K562 (cell line): Measurements from ENCODE around the gene CNOT6L. TPM values are rescaled to one million over a fixed set of nuclear protein-coding genes. Genes with fewer than 3 reads are reported as not detected.

Source experiments
- ATAC-seq: fragments of 200-7000 bp; cut with Tn5 transposase; 3 replicates; pipeline ENCODE4 v1.9.1; 2020; ENCODE audit warnings: moderate library complexity
- BruUV-seq: library from RNA; stranded (reverse); fragments of 400-500 nt; replicated peaks from 2 replicates; lab custom pipeline; 2021; lab: Mats Ljungman, UMichigan
- CTCF ChIA-PET: fragments of 300-600 bp; formaldehyde crosslinking; extraction: SDS; loops from one replicate; lab custom pipeline; 2021; ENCODE audit warnings: low intra/inter-chr PET ratio; lab: Yijun Ruan, JAX
- POLR2A ChIA-PET: fragments of 300-600, 350-650 bp; sonication (Branson Sonifier 250); formaldehyde crosslinking; extraction: SDS; loops from one replicate; lab custom pipeline; 2021; ENCODE audit warnings: antibody characterized with exemption, inconsistent platforms; lab: Yijun Ruan, JAX
- DNase-seq, 4 experiments: peaks; one replicate each; pipeline versions ENCODE4 v3.0.0 to v3.0.0-alpha.2; 2011 to 2018; ENCODE audit warnings: low spot score in 3 of 4, mixed read lengths in 3 of 4; ENCODE audit errors: extremely low read depth in 1 of 4
- FAIRE-seq: peaks from 2 replicates; lab custom pipeline; 2011; peaks lifted over from hg19 to GRCh38; lab: Jason Lieb, UNC
- H2AFZ ChIP-seq: 2 replicates; pipeline ENCODE4 v1.6.0; 2011; ENCODE audit warnings: low read depth, low read length, control low read depth, inconsistent platforms
- H3K27ac ChIP-seq: fragments of 200-600 bp; 3 replicates; pipeline ENCODE4 v1.8.0; 2011; ENCODE audit warnings: low read depth, mild to moderate bottlenecking, control low read depth, inconsistent platforms, low read length, moderate library complexity, mixed read lengths; ENCODE audit errors: extremely low read depth
- H3K27me3 ChIP-seq, 2 experiments: fragments of 300-600 bp in 1 of 2; 2 replicates in 1 of 2; 3 replicates in 1 of 2; pipeline versions ENCODE4 v1.6.0 to v1.8.0; 2011; ENCODE audit warnings: inconsistent platforms in 2 of 2, low read length in 2 of 2, mild to moderate bottlenecking in 1 of 2, mixed read lengths in 1 of 2, moderate library complexity in 1 of 2; ENCODE audit not compliant: control insufficient read depth in 2 of 2, insufficient read depth in 2 of 2
- H3K36me3 ChIP-seq: fragments of 300-600 bp; 3 replicates; pipeline ENCODE4 v1.8.0; 2011; ENCODE audit warnings: mild to moderate bottlenecking, low read length, inconsistent platforms; ENCODE audit not compliant: control insufficient read depth, insufficient read depth
- H3K4me1 ChIP-seq, 2 experiments: fragments of 200-600 bp in 1 of 2; replicated peaks in 1 of 2; 2 replicates in 1 of 2; 3 replicates in 1 of 2; pipeline versions ENCODE4 v1.5.1 to v1.8.0; 2011; ENCODE audit warnings: inconsistent platforms in 2 of 2, low read length in 2 of 2, mild to moderate bottlenecking in 1 of 2, mixed read lengths in 1 of 2, moderate library complexity in 1 of 2; ENCODE audit not compliant: control insufficient read depth in 2 of 2, insufficient read depth in 2 of 2
- H3K4me2 ChIP-seq: 2 replicates; pipeline ENCODE4 v1.6.1; 2011; ENCODE audit warnings: low read length, control low read depth, inconsistent platforms, mixed read lengths; ENCODE audit not compliant: insufficient read depth
- H3K4me3 ChIP-seq: fragments of 200-600 bp; sonication (generic), shearing (Covaris generic); 2 replicates; pipeline ENCODE4 v1.5.1; 2016; ENCODE audit warnings: control low read depth, inconsistent platforms
- H3K79me2 ChIP-seq: fragments of 200-600 bp; 3 replicates; pipeline ENCODE4 v1.8.0; 2011; ENCODE audit warnings: low read length, inconsistent platforms; ENCODE audit not compliant: control insufficient read depth, insufficient read depth
- H3K9ac ChIP-seq, 2 experiments: 2 replicates each; pipeline versions ENCODE4 v1.6.0 to v1.6.1; 2011; ENCODE audit warnings: low read depth in 2 of 2, low read length in 2 of 2, control low read depth in 1 of 2, inconsistent platforms in 1 of 2, mild to moderate bottlenecking in 1 of 2, mixed read lengths in 1 of 2; ENCODE audit not compliant: insufficient read depth in 1 of 2
- H3K9me1 ChIP-seq: one replicate; pipeline ENCODE4 v1.6.0; 2011; ENCODE audit warnings: inconsistent platforms, mild to moderate bottlenecking, low read length, moderate library complexity; ENCODE audit not compliant: control insufficient read depth, insufficient read depth
- H3K9me3 ChIP-seq: replicated peaks from 2 replicates; pipeline ENCODE4 v1.5.1; 2011; ENCODE audit warnings: low read depth, low read length, inconsistent platforms; ENCODE audit not compliant: control insufficient read depth, insufficient read depth
- H4K20me1 ChIP-seq: replicated peaks from 2 replicates; pipeline ENCODE4 v1.6.1; 2011; ENCODE audit warnings: low read length, inconsistent platforms, mixed read lengths; ENCODE audit not compliant: control insufficient read depth, insufficient read depth
- CREBBP ChIP-seq: IDR thresholded peaks from one replicate; pipeline ENCODE4 v1.6.1; 2012; ENCODE audit warnings: low read depth, mild to moderate bottlenecking, control low read depth, inconsistent platforms, low read length
- DLX4 ChIP-seq: fragments of 250-450 bp; sonication (Bioruptor Pico); IDR thresholded peaks from 2 replicates; pipeline ENCODE4 v1.6.1; 2021; ENCODE audit warnings: mild to moderate bottlenecking
- FOXK2 ChIP-seq, 2 experiments: fragments of 450-650 bp; IDR thresholded peaks in 1 of 2; conservative IDR thresholded peaks in 1 of 2; 2 replicates each; pipeline ENCODE4 v1.6.1; 2016; ENCODE audit warnings: low read depth in 2 of 2, mild to moderate bottlenecking in 1 of 2
- FOXP1 ChIP-seq: sonication (generic); formaldehyde crosslinking; IDR thresholded peaks from 2 replicates; pipeline ENCODE4 v1.8.0; 2022; ENCODE audit warnings: mild to moderate bottlenecking, missing genetic modification reagents
- HOXB6 ChIP-seq: fragments of 250-450 bp; sonication (Bioruptor Pico); IDR thresholded peaks from 2 replicates; pipeline ENCODE4 v1.5.1; 2022; ENCODE audit warnings: mild to moderate bottlenecking, borderline replicate concordance
- JUNB ChIP-seq: fragments of 450-650 bp; formaldehyde crosslinking; conservative IDR thresholded peaks from 2 replicates; pipeline ENCODE4 v1.4.0; 2020; ENCODE audit warnings: mild to moderate bottlenecking
- KDM5B ChIP-seq: fragments of 200-600 bp; sonication (generic); IDR thresholded peaks from 2 replicates; pipeline ENCODE4 v1.6.1; 2012; ENCODE audit warnings: low read depth, mild to moderate bottlenecking, moderate library complexity, low read length, control low read depth, inconsistent platforms; ENCODE audit not compliant: insufficient replicate concordance
- MAFK ChIP-seq: IDR thresholded peaks from 2 replicates; pipeline ENCODE4 v1.6.1; 2011; ENCODE audit warnings: low read length, improper control_type of control experiment
- MAZ ChIP-seq, 2 experiments: fragments of 450-650 bp in 1 of 2; sonication (generic) in 1 of 2; formaldehyde crosslinking; IDR thresholded peaks in 1 of 2; conservative IDR thresholded peaks in 1 of 2; 2 replicates each; pipeline versions ENCODE4 v1.4.0 to v1.5.0; 2020; ENCODE audit warnings: mild to moderate bottlenecking in 1 of 2, missing genetic modification reagents in 1 of 2
- MYBL2 ChIP-seq, 2 experiments: fragments of 450-650 bp in 1 of 2; sonication (generic) in 1 of 2; formaldehyde crosslinking in 1 of 2; IDR thresholded peaks; 2 replicates each; pipeline versions ENCODE4 v1.6.1 to v1.8.1; 2017 to 2022; ENCODE audit warnings: borderline replicate concordance in 1 of 2, inconsistent platforms in 1 of 2, low read depth in 1 of 2, mild to moderate bottlenecking in 1 of 2, missing genetic modification reagents in 1 of 2, moderate library complexity in 1 of 2
- POLR2AphosphoS5 ChIP-seq: IDR thresholded peaks from 2 replicates; pipeline ENCODE4 v1.6.1; 2011; ENCODE audit warnings: mild to moderate bottlenecking, low read depth, low read length, moderate library complexity; ENCODE audit not compliant: control insufficient read depth, insufficient read depth
- POLR2G ChIP-seq: fragments of 200-400 bp; formaldehyde crosslinking; IDR thresholded peaks from 2 replicates; pipeline ENCODE4 v1.6.1; 2017; ENCODE audit warnings: low read depth, mild to moderate bottlenecking, antibody characterized with exemption, low read length, moderate library complexity
- SMAD3 ChIP-seq: fragments of 450-650 bp; formaldehyde crosslinking; conservative IDR thresholded peaks from 2 replicates; pipeline ENCODE4 v1.4.0; 2020; ENCODE audit warnings: mild to moderate bottlenecking
- SREBF1 ChIP-seq: fragments of 150-350 bp; IDR thresholded peaks from 2 replicates; pipeline ENCODE4 v1.6.1; 2014; ENCODE audit warnings: antibody characterized with exemption, low read depth, low read length, borderline replicate concordance
- ZNF23 ChIP-seq: fragments of 250-450 bp; sonication (Bioruptor Pico); IDR thresholded peaks from 2 replicates; pipeline ENCODE4 v1.4.0; 2020; ENCODE audit warnings: mild to moderate bottlenecking
- ZNF449 ChIP-seq: fragments of 250-450 bp; sonication (Bioruptor Pico); IDR thresholded peaks from 2 replicates; pipeline ENCODE4 v1.8.0; 2022; ENCODE audit warnings: moderate library complexity, mild to moderate bottlenecking, inconsistent platforms
- ZNF586 ChIP-seq: fragments of 450-650 bp; formaldehyde crosslinking; conservative IDR thresholded peaks from 2 replicates; pipeline ENCODE4 v1.4.0; 2020; ENCODE audit warnings: mild to moderate bottlenecking, moderate library complexity
- ZNF77 ChIP-seq: fragments of 250-450 bp; sonication (Bioruptor Pico); IDR thresholded peaks from 2 replicates; pipeline ENCODE4 v1.5.0; 2020
- WGBS: fragments of 100-300 bp; shearing (Covaris generic); methylation state at CpG from one replicate; pipeline ENCODE4 v1.1.6; 2016; ENCODE audit warnings: low coverage, mixed read lengths; ENCODE audit not compliant: insufficient coverage; ENCODE audit errors: missing lambda C conversion rate; 5-methylcytosine and 5-hydroxymethylcytosine counted together
- in situ Hi-C: fragments of 300-500 bp; cut with MboI; formaldehyde crosslinking; loops from 4 replicates; pipeline ENCODE4 v1.15.0; 2018; ENCODE audit warnings: inconsistent platforms, mixed read lengths
- intact Hi-C: fragments of 100-400 bp; cut with micrococcal nuclease; formaldehyde crosslinking; loops from 2 replicates; pipeline ENCODE4 v1.14.2; 2022
- polyA plus RNA-seq, 8 experiments: library from polyadenylated mRNA; depleted of rRNA in 4 of 8; stranded (reverse) in 5 of 8; unstranded in 3 of 8; fragments of >200 nt; fragmentation: Nextera tagmentation in 2 of 8; fragmentation: Illumina TruSeq in 1 of 8; extraction: Ambion mirVana in 2 of 8; extraction: Trizol in 1 of 8; gene quantifications; 2 replicates each; pipeline versions ENCODE4 v1.2.1 to v1.2.3, GENCODE V29; 2011 to 2014; ENCODE audit warnings: inconsistent platforms in 1 of 8, missing spikeins in 1 of 8
- total RNA-seq, 7 experiments: library from RNA; depleted of rRNA in 6 of 7; stranded (reverse); fragments of >200 nt in 6 of 7; fragmentation: Illumina TruSeq in 2 of 7; extraction: Trizol in 2 of 7; gene quantifications; 2 replicates each; pipeline versions ENCODE4 v1.2.1 to v1.2.3, GENCODE V29; 2011 to 2021; ENCODE audit warnings: low replicate concordance in 1 of 7

Gene CNOT6L
- total and polyA plus RNA-seq, 9 of the 15 experiments (the other 6 are each of a cell fraction or from before 2014, with no cell fraction given): 3.7 to 27.9 (median 6.5) TPM

GRCh38 chr4:77740480-77740879 is 78.7 kb downstream of the CNOT6L start (continued):
- TF ChIP-seq ZNF449 (CRISPR knock-in tag) (no peak), SMAD3 (CRISPR knock-in tag) (no peak), ZNF23 (CRISPR knock-in tag) (no peak), SREBF1 (no peak), POLR2AphosphoS5 (no peak), POLR2G (no peak)

GRCh38 chr4:77734928-77735327 is 84.2 kb downstream of the CNOT6L start:
- H3K27ac ChIP-seq: peak overlapping the region; percentile 56; the same call in 1 of the 3 replicates
- TF ChIP-seq ZNF77 (CRISPR knock-in tag) (no peak), HOXB6 (CRISPR knock-in tag) (no peak), FOXP1 (CRISPR knock-in tag) (no peak), MAFK (peak; percentile 66), JUNB (no peak), KDM5B (no peak), FOXK2 (conservative IDR thresholded peaks at IDR 0.05 in 1 of 2, IDR thresholded peaks at IDR 0.05 in 1 of 2; ENCODE audit: low read depth in 2 of 2) (peak; percentile 38 to 48; a peak in 2 of 4 replicates), MAZ (CRISPR knock-in tag; conservative IDR thresholded peaks at IDR 0.05 in 1 of 2, IDR thresholded peaks at IDR 0.05 in 1 of 2) (peak in 1 of 2 experiments; percentile 46; a peak in 1 of 4 replicates), CREBBP (no peak), MYBL2 (IDR thresholded peaks at IDR 0.05; ENCODE audit: low read depth) (no peak; the same call in 1 of the 2 replicates), MYBL2 (CRISPR knock-in tag; IDR thresholded peaks at IDR 0.05; ENCODE audit: borderline replicate concordance) (no peak), ZNF586 (CRISPR knock-in tag) (no peak), DLX4 (CRISPR knock-in tag) (no peak)

More at GRCh38 chr4:77734928-77735327, 84.2 kb downstream of the CNOT6L start:
- peak; percentile 100 for ATAC-seq
- DNase-seq: peak; percentile 8 to 83 (median 50)
- peak; percentile 93 for FAIRE-seq
- H3K4me1 ChIP-seq: peaks cover 0 to 5% of the 10 kb centered on the region in 2 experiments; a peak in 1 of 5 replicates
- no peak overlapping the region for H3K9ac ChIP-seq
- H3K9me3 ChIP-seq: no peaks in the 10 kb centered on the region; the same call in 1 of the 2 replicates
- POLR2A ChIA-PET: interaction anchor here (0.9 kb wide), 1 partner anchor 85 kb away, joined by 4 read pairs; no protein-coding TSS in a partner anchor
- WGBS: 0% methylated on average over 4 of the region's 4 CpGs
- H4K20me1 ChIP-seq: no peaks in the 10 kb centered on the region
- BruUV-seq: no TSS peak
- in situ Hi-C loops (no loop called here), intact Hi-C loops (no loop called here)
- peaks cover 7% of the 10 kb centered on the region; the same call in 2 of the 3 replicates for H3K36me3 ChIP-seq
- peak overlapping the region; percentile 19; the same call in 1 of the 2 replicates for H3K4me3 ChIP-seq
- H2AFZ ChIP-seq: peak overlapping the region; percentile 71
- H3K79me2 ChIP-seq: no peaks in the 10 kb centered on the region
- no peaks in the 10 kb centered on the region for H3K27me3 ChIP-seq
- H3K4me2 ChIP-seq: peak overlapping the region; percentile 65
- CTCF ChIA-PET: no interaction called here
- no peaks in the 10 kb centered on the region for H3K9me1 ChIP-seq
